H1 (cell line): ENCODE data around the gene GPR141.

Source experiments
- ATF3 ChIP-seq: IDR thresholded peaks from 2 replicates; pipeline ENCODE4 v1.6.1; 2011; ENCODE audit warnings: low read depth, mild to moderate bottlenecking, low read length; ENCODE audit not compliant: insufficient read depth
- CTCF ChIP-seq, 3 experiments: IDR thresholded peaks; 1 replicate in 2 of 3; 2 replicates in 1 of 3; pipeline versions ENCODE4 v1.5.1 to v1.6.1; 2011; ENCODE audit warnings: low read length in 3 of 3, mild to moderate bottlenecking in 3 of 3, inconsistent platforms in 2 of 3, low read depth in 1 of 3, moderate library complexity in 1 of 3; ENCODE audit not compliant: insufficient read depth in 1 of 3; ENCODE audit errors: control extremely low read depth in 1 of 3
- EZH2 ChIP-seq: fragments of 200-600 bp; sonication (generic); IDR thresholded peaks from 2 replicates; pipeline ENCODE4 v1.7.1; 2012; ENCODE audit warnings: low read depth, mild to moderate bottlenecking, moderate library complexity, low read length, inconsistent platforms; ENCODE audit not compliant: severe bottlenecking
- GTF2F1 ChIP-seq: IDR thresholded peaks from 2 replicates; pipeline ENCODE4 v1.6.1; 2012; ENCODE audit warnings: low read depth, low read length, improper control_type of control experiment, borderline replicate concordance
- JUN ChIP-seq: IDR thresholded peaks from 2 replicates; pipeline ENCODE4 v1.6.1; 2011; ENCODE audit warnings: low read depth, mild to moderate bottlenecking, improper control_type of control experiment, low read length
- JUND ChIP-seq: IDR thresholded peaks from 2 replicates; pipeline ENCODE4 v1.6.1; 2011; ENCODE audit warnings: mild to moderate bottlenecking, improper control_type of control experiment, low read length
- POLR2AphosphoS5 ChIP-seq: IDR thresholded peaks from 2 replicates; pipeline ENCODE4 v1.6.1; 2011; ENCODE audit warnings: low read depth, low read length
- TEAD4 ChIP-seq: IDR thresholded peaks from 2 replicates; pipeline ENCODE4 v1.6.1; 2012; ENCODE audit warnings: low read depth, low read length, inconsistent platforms, mixed read lengths
- USF2 ChIP-seq: IDR thresholded peaks from 2 replicates; pipeline ENCODE4 v1.6.1; 2011; ENCODE audit warnings: low read length, improper control_type of control experiment

GRCh38 chr7:37683246-37684120 is at the start of gene GPR141:
- TF ChIP-seq EZH2 = no peak
- no peak for TF ChIP-seq USF2
- no peak for TF ChIP-seq CTCF (IDR thresholded peaks at IDR 0.05; ENCODE audit: control extremely low read depth in 1 of 3, insufficient read depth in 1 of 3, low read depth in 1 of 3, low read length in 3 of 3)
- TF ChIP-seq JUN = no peak
- TF ChIP-seq GTF2F1 = no peak
- TF ChIP-seq JUND = no peak
- no peak for TF ChIP-seq ATF3
- no peak for TF ChIP-seq POLR2AphosphoS5
- TF ChIP-seq TEAD4 = no peak
